SU-DHL-6 (cell line): ENCODE data around the gene POLN.

Source experiments
- CTCF ChIP-seq: fragments of 200-600 bp; sonication (generic); IDR thresholded peaks from one replicate; pipeline ENCODE4 v1.5.1; 2017; ENCODE audit warnings: antibody characterized with exemption, mild to moderate bottlenecking, low read length, moderate library complexity; ENCODE audit not compliant: insufficient read depth, poor library complexity, severe bottlenecking
- EZH2phosphoT487 ChIP-seq: fragments of 200-600 bp; sonication (generic), shearing (Covaris generic); conservative IDR thresholded peaks from 2 replicates; pipeline ENCODE4 v1.6.1; 2018; ENCODE audit warnings: mild to moderate bottlenecking, antibody characterized with exemption, low read length, moderate library complexity, mixed read lengths

GRCh38 chr4:2271279-2272025, 29.5 kb upstream of the POLN start:
- TF ChIP-seq CTCF (no peak), EZH2phosphoT487 (no peak)
